HG02759 (cell line): Measurements from ENCODE around the gene PSG2.
"Not testable (repeated sequence)": the region's sequence is repeated elsewhere in the genome, so short reads cannot be mapped to it uniquely, and the experiment has no call there.

ENCODE experiments used
- ATAC-seq: cut with Tn5 transposase; IDR thresholded peaks from one replicate; pipeline ENCODE4 v1.9.1; 2021; ENCODE audit warnings: mild to moderate bottlenecking, moderate library complexity; ENCODE audit not compliant: unreplicated experiment

The PSG2 gene

DNA sequence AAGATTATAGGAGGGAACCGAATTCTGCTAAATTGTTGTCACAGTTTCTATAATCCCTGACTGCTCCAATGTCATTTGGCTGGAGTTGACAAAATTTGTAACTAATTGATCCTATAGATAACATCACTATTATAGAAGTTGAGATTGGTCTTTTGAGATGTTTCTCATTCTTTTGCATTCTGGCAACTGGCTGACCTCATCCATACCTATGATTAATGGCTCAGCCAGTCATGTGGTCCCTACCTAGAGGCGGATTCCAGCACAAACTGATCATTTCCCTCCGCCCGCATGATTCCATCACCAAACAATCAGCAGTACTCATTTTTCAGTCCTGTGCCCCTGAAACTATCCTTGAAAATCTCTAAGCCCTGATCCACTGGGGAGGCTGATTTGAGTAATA, 4.2 kb downstream of the PSG2 start:
- no peak for ATAC-seq

DNA sequence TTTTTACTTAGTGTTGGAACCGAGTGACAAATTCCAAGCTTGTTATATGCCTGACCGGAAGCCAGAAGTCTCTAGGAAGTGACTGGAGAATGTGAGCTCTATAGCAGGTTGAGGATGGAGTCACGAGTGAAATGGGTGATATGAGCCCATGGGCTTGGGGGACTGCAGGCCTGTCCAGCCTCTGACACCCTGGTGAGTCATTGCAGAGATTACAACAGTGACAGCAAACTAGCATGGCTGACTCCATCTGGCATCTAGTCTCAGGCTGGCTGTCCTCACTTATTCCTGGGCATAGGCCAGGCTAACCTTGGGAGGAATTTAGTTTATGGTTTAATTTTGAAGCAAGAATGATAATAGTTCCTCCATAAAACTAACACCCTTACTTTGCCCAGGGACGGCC, 4.6 kb downstream of the PSG2 start:
- not testable (repeated sequence) for ATAC-seq

DNA sequence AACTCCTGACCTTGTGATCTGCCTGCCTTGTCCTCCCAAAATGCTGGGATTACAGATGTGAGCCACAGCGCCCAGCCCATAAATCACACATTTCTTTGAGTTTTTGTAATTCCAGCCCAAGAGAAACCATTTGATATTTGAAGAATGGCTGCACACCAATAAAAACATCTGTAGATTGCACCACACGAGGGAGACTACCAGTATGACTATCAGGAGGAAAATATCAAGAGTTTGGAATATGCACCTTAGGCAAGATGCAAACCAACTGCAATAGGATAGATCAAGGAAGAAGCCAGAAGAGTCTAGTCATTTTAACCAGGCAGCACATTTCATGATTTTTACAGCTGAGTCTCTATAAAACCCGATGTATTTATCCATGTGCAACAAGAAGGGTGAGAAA, 20.1 kb downstream of the PSG2 start:
- not testable (repeated sequence) for ATAC-seq

DNA sequence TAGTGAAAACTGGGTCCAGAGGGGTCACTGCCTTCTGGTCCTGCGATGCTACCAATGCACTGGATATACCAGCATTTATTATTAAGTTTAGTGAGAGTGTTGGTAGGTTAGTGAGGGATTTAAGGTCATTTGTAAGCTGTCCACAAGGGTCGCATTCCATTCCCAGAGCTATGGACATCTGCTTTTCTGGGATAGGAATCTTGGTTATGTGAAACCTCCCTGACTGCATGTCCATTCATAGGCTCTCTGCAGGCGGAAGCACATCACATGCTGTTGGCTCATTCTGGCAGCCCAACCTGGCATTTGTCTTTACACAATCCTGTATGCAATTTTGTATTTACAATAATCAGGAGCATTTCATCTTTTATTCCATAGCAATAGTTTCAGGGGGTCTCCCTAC, 21.2 kb downstream of the PSG2 start:
- not testable (repeated sequence) for ATAC-seq

DNA sequence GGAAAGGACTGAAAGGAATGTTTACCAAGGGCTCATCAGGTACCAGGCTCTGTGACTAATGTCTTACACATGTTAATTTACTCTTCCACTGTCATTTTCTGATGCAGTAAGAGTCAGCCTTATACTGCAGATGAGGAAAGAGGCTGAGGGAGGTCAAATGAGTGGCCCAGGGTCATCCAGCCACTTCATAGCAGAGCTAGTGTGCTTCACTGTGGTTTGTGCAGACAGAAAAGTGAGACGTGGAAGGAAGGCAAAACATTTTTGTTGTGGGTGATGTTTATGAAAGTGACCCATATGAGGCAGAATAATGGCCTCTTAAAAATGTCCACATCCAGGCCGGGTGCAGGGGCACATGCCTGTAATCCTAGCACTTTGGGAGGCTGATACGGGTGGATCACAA, 22.2 kb downstream of the PSG2 start:
- not testable (repeated sequence) for ATAC-seq

DNA sequence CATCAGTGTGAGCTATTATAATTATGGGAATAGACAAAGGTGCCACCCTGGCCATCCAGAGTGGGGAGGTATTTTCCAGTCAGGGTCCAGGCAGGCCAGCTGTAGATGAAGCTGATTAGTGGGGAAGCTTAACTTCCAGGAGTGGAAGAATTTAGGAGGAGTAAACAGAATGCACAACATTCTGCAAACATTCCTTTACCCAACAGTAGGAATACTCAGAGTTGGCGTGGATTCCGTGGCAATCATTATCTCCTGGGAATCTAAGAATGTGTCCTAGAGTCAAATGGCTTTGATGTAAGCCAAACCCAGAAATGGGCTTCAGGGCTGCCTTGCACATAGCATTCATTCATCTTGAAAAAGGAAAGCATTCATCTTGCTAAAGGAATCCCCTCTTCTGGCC, 23.0 kb downstream of the PSG2 start:
- not testable (repeated sequence) for ATAC-seq

DNA sequence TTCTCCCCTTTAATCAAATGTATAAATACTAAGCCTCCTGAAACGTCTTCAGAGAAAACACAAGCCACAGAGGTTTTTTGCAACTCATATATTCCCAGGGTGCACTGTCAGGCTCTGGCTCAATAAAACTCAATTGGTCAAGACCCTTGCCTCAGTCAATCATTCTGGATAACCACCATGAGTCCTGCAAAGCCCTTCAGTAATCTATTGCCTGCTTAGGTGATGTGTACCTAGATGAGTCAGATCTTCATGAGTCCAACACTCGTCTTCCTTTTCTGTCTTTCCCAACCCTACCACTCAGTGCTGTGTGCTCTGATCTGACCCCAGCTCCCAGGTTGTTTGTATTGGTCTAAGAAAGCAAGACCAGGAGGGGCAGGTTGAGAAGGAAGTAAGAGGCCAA, 24.1 kb downstream of the PSG2 start:
- not testable (repeated sequence) for ATAC-seq

DNA sequence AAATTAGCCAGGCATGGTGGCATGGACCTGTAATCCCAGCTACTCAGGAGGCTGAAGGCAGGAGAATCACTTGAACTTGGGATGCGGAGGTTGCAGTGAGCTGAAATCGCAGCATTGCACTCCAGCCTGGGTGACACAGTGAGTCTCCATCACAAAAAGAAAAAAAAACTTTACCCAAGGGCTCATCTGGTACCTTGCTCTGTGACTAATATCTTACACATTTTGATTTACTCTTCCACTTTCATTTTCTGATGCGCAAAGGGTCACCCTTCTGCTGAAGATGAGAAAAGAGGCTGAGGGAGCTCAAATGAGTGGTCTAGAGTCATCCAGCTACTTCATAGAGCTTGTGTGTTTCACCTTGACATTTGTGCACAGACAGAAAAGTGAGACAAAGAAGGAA, 34.5 kb downstream of the PSG2 start:
- ATAC-seq = not testable (repeated sequence)

DNA sequence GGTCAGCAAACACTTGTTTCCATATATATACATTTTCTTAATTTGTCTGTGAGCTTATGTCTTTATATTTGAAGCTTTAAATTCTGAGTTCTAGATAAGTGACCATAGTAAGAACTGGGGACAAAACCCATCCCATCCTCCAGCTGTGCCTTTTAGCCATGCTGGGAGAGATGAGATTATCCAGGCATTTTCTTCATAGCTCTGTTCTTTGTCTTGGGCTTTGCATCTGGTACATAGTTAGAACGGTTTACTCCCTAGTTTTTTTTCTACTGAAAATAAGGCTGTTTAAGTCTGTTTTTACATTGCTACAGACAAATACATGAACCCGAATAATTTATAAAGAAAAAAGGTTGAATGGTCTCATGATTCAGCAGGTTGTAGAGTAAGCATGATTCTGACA, 35.9 kb downstream of the PSG2 start:
- not testable (repeated sequence) for ATAC-seq

DNA sequence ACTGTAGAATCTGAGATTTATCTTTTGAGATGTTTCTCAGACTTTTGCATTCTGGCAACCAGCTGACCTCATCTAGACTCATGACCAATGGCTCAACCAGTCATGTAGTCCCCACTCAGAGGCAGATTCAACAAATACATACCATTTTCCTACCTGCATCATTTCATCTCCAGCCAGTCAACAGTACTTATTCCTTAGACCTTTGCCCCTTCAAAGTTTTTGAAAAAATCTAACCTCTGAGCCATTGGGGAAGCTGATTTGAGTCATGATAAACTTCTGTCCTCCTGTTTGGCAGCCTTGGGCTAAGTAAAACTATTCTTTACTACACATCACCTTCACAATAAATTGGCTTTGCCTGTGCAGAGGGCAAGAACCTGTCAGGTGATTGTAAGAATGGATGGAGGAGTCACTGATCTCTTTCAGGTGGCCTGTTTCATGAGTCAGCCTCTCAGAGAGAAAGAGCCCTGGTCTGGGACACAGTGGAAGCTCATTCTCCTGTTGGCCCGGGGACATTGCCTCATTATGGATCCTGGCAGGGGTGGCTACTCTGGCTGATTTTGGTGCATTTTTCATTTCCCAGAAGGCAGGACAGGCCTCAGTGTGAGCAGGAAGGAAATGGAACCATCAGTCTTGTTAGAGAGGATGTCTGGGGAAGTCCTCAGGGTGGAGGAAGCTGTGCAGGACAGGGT, 38.9 kb downstream of the PSG2 start:
- not testable (repeated sequence) for ATAC-seq

DNA sequence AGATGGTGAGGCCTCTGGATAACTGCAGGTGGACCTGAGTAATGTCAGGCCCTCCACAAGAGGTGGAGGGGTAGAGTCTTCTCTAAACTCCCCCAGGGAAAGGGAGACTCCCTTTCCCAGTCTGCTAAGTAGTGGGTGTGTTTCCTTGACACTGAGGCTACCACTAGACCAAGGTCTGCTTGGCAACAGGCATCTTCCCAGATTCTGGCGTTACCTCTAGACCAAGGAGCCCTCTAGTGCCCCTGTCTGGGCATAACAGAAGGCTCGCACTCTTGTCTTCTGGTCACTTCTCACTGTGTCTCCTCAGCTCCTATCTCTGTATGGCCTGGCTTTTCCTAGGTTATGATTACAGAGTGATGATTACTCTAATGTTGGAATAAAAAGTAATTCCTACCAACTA, 50.9 kb downstream of the PSG2 start:
- ATAC-seq = not testable (repeated sequence)

DNA sequence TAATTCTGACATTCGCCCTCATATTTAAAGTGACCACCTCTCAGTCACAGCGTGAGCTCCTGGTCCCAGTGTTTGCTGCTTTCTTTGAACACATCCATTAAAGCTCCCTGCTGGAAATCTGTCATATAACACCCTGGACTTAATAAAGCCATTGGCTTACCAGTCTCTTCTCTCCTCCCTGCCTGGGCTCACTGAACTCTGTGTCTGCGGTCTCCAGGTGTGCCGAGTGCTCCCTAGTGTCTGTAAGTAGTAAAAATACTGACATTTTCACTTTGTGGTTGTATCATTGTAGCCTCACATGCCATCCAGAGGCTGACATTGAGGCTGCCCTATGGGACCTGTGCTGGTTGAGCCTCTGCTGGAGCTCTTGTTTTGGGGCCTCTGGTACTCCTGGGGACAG, 53.6 kb downstream of the PSG2 start:
- no peak for ATAC-seq

DNA sequence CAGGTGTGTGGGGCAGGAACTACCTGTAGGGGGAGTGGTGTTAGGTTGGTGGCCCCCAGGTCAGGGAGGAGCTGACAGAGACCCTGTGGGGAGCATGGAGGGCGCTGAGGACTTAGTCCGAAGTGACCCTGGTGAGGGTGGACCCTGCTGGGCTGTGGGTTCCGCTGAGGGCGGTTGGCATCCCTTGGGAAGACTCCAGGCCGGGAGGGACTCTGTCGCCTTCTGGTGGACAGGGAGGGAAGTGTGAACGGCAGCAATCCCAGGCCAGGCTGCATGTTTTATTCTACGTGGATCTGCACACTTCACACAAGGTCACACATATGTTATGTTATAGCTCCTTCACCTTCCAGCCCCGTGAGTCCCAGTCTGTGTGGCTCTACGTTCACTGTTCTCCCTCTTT, 54.5 kb downstream of the PSG2 start:
- ATAC-seq = not testable (repeated sequence)

DNA sequence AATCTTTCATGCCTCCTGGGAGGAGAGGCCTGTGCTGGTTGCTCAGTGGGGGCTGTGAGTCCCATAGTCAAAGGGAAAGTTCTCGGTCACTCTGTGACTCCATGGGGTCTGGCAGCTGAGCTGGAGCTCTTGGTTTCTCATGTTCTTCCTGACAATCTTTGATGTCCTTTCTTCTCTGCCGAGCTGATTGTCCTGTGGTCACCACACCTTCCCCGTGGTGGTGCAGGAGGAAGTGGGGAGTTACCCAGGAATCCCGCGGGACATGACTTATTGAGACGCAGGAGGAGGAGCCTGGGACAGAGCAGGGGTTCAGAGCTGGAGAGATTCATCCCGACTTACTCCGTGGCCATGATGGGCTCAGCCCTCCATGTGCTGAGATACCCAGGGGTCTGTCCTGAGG, 55.4 kb downstream of the PSG2 start:
- not testable (repeated sequence) for ATAC-seq

DNA sequence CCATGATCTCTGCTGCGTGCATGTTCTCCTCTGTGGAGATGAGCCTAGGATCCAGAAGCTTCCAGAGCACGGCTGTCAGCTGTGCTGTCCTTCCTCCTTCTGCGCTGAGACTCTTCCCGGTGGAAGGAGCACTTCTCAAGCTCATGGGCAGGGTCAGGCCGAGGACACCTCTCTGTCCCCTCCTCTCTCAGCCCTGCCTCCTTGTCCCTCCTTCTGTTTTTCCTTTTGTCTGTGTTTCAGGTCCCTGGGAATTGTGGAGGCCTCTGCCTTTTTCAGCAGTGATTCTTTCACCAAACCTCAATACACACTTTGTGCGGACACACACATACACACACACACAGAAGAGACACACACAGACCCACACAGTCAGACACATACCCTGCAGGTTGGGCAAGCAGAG, 56.1 kb downstream of the PSG2 start, which contains the start of gene PSG11:
Gene PSG11 (minus strand): TSS at position 101 of the 400 bp plus-strand sequence. CDS start 97 bp downstream, at position 4.
- ATAC-seq = not testable (repeated sequence)

DNA sequence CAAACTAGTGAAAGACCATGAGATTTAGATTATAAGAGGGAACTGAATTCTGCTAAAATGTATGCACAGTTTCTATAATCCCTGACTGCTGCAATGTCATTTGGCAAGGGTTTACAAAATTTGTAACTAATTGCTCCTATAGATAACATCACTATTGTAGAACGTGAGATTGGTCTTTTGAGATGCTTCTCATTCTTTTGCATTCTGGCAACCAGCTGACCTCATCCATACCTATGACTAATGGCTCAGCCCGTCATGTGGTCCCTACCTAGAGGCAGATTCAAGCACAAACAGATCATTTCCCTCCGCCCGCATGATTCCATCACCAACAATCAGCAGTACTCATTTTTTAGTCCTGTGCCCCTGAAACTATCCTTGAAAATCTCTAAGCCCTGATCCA, 60.4 kb downstream of the PSG2 start:
- ATAC-seq = not testable (repeated sequence)

DNA sequence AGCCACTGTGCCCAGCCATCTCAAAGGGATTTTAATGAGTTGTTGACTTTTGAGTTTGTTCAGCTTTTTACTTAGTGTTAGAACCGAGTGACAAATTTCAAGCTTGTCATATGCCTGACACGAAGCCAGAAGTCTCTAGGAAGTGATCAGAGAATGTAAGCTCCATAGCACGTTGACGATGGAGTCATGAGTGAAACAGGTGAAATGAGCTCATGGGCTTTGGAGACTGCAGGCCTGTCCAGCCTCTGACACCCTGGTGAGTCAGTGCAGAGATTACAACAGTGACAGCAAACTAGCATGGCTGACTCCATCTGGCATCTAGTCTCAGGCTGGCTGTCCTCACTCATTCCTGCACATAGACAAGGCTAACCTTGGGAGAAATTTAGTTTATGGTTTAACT, 60.9 kb downstream of the PSG2 start:
- not testable (repeated sequence) for ATAC-seq

DNA sequence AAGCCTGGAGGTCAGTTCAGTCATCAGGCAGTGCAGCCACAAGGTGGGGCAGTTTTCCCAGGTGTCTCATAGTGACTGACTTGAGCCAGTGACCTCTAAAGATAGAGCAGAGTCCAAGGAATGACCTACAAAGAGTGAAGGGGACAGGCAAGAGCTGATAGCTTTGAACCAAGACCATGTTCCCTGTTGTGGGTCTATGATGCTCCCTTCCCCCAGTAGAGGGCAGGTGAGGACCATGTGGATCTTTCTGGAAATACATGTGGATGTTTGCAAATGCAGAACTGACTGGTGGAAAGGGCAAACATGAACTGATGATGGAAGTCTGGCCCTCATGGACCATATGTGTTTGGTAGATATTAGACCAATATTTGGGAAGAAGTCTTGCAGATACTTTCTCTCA, 62.9 kb downstream of the PSG2 start:
- ATAC-seq = not testable (repeated sequence)
